SK-N-SH (cell line): ENCODE results near the gene C9orf50.

Experiments
- GABPA ChIP-seq: IDR thresholded peaks from 2 replicates; pipeline ENCODE4 v1.4.0; 2012; ENCODE audit warnings: low read depth, mild to moderate bottlenecking
- RCOR1 ChIP-seq: fragments of 150-350 bp; IDR thresholded peaks from 2 replicates; pipeline ENCODE4 v1.6.1; 2017; ENCODE audit warnings: antibody characterized with exemption, low read length
- RFX5 ChIP-seq: IDR thresholded peaks from 2 replicates; pipeline ENCODE4 v1.6.1; 2012; ENCODE audit warnings: mild to moderate bottlenecking, improper control_type of control experiment, low read length

- TF ChIP-seq RCOR1 (no peak), GABPA (no peak), RFX5 (no peak)
These were observed 48.9 kb downstream of the C9orf50 start for GRCh38 chr9:129572052-129572425.
